ENCODE measurements around the gene ATXN1.
A peak's percentile ranks its signal among the peaks of the same experiment; 100 is the strongest.

The ATXN1 gene

DNA sequence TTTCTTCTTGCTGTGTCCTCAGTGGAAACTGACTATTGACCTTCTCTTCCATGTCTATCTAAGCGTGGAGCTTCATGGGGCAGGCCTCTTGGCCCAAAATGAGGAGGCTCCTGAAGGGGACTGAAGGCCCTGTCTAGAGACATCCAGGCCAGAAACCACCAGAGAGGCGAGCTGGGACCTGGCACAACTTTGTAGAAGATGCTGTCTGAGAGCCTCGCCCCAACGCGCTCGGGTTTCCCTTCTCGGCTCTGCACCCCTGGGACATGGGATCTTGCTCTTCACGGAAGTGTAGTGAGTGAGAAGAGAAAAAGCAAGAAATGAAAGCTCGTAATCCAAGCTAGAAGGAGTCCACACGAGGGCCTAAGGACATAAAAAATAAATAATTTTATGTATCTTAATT, 426.1 kb downstream of the ATXN1 start:
- Histone ChIP-seq H3K27me3 (ENCODE audit: insufficient read depth, poor library complexity, severe bottlenecking) (no peaks in the 10 kb centered on the region), H3K4me3 (replicated peaks; ENCODE audit: insufficient read depth, low read length) (no peak overlapping the region), H3K27ac (replicated peaks) (no peak overlapping the region)
- TF ChIP-seq GABPA (IDR thresholded peaks at IDR 0.05; ENCODE audit: low read depth) (no peak), POLR2AphosphoS5 (IDR thresholded peaks at IDR 0.05; ENCODE audit: low read depth) (no peak), SPI1 (IDR thresholded peaks at IDR 0.05; ENCODE audit: borderline replicate concordance, low read depth) (no peak)
- TF ChIP-seq, protein P1, sequence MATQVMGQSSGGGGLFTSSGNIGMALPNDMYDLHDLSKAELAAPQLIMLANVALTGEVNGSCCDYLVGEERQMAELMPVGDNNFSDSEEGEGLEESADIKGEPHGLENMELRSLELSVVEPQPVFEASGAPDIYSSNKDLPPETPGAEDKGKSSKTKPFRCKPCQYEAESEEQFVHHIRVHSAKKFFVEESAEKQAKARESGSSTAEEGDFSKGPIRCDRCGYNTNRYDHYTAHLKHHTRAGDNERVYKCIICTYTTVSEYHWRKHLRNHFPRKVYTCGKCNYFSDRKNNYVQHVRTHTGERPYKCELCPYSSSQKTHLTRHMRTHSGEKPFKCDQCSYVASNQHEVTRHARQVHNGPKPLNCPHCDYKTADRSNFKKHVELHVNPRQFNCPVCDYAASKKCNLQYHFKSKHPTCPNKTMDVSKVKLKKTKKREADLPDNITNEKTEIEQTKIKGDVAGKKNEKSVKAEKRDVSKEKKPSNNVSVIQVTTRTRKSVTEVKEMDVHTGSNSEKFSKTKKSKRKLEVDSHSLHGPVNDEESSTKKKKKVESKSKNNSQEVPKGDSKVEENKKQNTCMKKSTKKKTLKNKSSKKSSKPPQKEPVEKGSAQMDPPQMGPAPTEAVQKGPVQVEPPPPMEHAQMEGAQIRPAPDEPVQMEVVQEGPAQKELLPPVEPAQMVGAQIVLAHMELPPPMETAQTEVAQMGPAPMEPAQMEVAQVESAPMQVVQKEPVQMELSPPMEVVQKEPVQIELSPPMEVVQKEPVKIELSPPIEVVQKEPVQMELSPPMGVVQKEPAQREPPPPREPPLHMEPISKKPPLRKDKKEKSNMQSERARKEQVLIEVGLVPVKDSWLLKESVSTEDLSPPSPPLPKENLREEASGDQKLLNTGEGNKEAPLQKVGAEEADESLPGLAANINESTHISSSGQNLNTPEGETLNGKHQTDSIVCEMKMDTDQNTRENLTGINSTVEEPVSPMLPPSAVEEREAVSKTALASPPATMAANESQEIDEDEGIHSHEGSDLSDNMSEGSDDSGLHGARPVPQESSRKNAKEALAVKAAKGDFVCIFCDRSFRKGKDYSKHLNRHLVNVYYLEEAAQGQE (IDR thresholded peaks at IDR 0.05; ENCODE audit: insufficient replicate concordance, low read depth) = no peak
- TF ChIP-seq, protein P2, sequence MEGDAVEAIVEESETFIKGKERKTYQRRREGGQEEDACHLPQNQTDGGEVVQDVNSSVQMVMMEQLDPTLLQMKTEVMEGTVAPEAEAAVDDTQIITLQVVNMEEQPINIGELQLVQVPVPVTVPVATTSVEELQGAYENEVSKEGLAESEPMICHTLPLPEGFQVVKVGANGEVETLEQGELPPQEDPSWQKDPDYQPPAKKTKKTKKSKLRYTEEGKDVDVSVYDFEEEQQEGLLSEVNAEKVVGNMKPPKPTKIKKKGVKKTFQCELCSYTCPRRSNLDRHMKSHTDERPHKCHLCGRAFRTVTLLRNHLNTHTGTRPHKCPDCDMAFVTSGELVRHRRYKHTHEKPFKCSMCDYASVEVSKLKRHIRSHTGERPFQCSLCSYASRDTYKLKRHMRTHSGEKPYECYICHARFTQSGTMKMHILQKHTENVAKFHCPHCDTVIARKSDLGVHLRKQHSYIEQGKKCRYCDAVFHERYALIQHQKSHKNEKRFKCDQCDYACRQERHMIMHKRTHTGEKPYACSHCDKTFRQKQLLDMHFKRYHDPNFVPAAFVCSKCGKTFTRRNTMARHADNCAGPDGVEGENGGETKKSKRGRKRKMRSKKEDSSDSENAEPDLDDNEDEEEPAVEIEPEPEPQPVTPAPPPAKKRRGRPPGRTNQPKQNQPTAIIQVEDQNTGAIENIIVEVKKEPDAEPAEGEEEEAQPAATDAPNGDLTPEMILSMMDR (IDR thresholded peaks at IDR 0.05; ENCODE audit: insufficient read depth, low read length) = no peak
- no peak for DNase-seq (ENCODE audit: low read depth in 1 of 2, low spot score in 1 of 2)

DNA sequence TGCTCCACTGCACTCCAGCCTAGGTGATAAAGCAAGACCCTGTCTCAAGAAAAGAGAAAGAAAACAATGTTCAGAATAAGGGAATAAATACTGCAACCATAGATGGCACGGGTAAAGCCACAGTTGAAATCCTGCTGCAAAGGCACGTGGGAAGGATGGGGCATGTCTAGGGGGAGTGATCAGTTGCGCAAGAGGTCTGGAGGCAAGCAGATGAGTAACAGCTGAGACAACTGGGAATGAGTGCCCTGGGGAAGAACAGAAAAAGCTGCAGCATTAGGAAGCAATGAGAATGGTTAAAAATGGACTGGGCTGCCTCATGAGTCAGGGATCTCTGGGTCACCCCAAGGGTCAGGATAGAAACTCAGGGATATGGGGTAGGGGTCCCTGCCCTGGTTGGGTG, 426.6 kb downstream of the ATXN1 start:
- H3K27ac ChIP-seq (replicated peaks) = no peak overlapping the region
- no peak overlapping the region for H3K4me3 ChIP-seq (replicated peaks; ENCODE audit: insufficient read depth, low read length)
- no peaks in the 10 kb centered on the region for H3K27me3 ChIP-seq (ENCODE audit: insufficient read depth, poor library complexity, severe bottlenecking)
- peak; percentile 49 to 66 for DNase-seq (ENCODE audit: low read depth in 1 of 2, low spot score in 1 of 2)
- TF ChIP-seq, protein P1 (IDR thresholded peaks at IDR 0.05; ENCODE audit: insufficient replicate concordance, low read depth) = no peak
- TF ChIP-seq POLR2AphosphoS5 (IDR thresholded peaks at IDR 0.05; ENCODE audit: low read depth) (no peak), SPI1 (IDR thresholded peaks at IDR 0.05; ENCODE audit: borderline replicate concordance, low read depth) (no peak), GABPA (IDR thresholded peaks at IDR 0.05; ENCODE audit: low read depth) (no peak)
- TF ChIP-seq, protein P2 (IDR thresholded peaks at IDR 0.05; ENCODE audit: insufficient read depth, low read length) = no peak

DNA sequence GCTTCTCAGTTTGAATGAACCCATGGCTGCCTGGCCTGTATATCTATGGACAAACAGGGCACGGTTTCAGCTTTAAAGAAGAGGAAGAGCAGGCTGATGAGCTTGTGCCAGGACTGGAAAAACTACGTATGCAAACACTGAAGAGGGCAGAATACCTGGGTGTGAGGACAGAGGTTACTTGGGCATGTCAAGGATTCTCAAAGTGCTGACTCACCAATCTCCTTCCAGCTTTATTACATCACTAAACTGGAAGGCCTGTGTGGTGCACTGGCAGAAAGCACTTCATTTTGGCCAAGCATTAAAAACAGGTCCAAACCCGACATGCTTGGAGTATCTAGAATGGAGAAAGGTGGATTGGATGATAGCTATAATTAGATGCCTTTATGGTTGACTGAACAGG, 427.7 kb downstream of the ATXN1 start:
- no peak overlapping the region for H3K4me3 ChIP-seq (replicated peaks; ENCODE audit: insufficient read depth, low read length)
- no peak for TF ChIP-seq GABPA (IDR thresholded peaks at IDR 0.05; ENCODE audit: low read depth)
- TF ChIP-seq, protein P1 (IDR thresholded peaks at IDR 0.05; ENCODE audit: insufficient replicate concordance, low read depth) = no peak
- no peak for DNase-seq (ENCODE audit: low read depth in 1 of 2, low spot score in 1 of 2)
- H3K27me3 ChIP-seq (ENCODE audit: insufficient read depth, poor library complexity, severe bottlenecking) = no peaks in the 10 kb centered on the region
- no peak overlapping the region for H3K27ac ChIP-seq (replicated peaks)

DNA sequence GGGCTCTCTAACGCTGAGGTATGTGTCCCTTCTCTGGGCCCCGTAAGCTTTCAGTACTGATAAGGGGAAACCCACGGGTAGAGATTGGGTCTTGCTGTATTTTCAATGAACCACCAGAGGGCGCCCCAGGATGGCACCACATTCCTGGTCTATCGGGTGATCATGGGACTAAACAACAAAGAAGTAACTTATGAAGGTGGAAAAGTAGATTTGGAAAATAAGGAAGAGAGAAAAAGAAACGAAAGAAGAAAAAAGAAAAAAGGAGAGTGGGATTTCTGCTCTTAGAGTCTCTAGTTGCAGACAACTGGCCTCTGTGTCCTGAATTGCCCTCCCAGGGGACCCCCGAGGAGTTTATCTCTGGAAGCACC, 429.1 kb downstream of the ATXN1 start:
- TF ChIP-seq POLR2AphosphoS5 (IDR thresholded peaks at IDR 0.05; ENCODE audit: low read depth) (no peak), GABPA (IDR thresholded peaks at IDR 0.05; ENCODE audit: low read depth) (no peak)
- TF ChIP-seq, protein P2 (IDR thresholded peaks at IDR 0.05; ENCODE audit: insufficient read depth, low read length) = peak; percentile 53
- Histone ChIP-seq H3K27ac (replicated peaks) (no peak overlapping the region), H3K4me3 (replicated peaks; ENCODE audit: insufficient read depth, low read length) (no peak overlapping the region), H3K27me3 (ENCODE audit: insufficient read depth, poor library complexity, severe bottlenecking) (no peaks in the 10 kb centered on the region)
- DNase-seq (ENCODE audit: low read depth in 1 of 2, low spot score in 1 of 2) = peak; percentile 49 to 73

Measured in HL-60 (cell line).